Measurements from ENCODE around the gene TNFRSF4. TPM values are rescaled to one million over a fixed set of nuclear protein-coding genes. Genes with fewer than 3 reads are reported as not detected.

Gene TNFRSF4
- total RNA-seq, 2 experiments from 2014 or later = 340 to 418 TPM

DNA sequence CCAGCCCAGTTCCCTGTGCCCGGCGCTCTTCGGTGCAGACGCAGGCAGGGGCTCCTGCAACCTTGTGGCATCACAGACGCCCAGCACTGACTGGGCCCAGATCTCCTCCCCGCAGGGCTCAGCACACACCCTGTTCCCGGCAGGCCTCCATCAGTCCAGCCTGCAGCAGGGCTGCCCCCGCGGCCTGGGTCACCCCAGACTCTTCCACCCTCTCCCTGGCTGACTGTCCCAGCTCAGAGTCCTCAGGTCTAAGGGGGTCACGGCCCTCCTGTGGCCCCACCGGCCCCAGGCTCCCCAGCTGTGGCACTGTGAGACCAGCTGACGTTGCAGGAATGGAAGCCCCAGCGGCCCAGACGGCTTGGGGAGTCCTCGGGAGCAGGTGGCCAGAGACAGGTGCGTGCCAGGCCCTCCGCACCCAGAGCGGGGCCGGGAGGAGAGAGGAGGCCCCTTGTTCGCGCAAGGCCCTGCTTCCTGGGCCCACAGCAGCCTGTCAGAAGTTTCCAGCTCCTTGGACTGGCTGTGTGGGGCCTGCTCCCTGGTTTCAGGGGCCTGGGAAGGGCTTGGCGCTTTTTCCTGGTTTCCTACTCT, 22.3 kb upstream of the TNFRSF4 start:
- intact Hi-C loops (cut with DNase I, micrococcal nuclease) = no loop called here
- ChIA-PET POLR2A (no interaction called here), CTCF (interaction anchor here (0.6 kb wide), 1 partner anchor 233 kb away, joined by 3 read pairs; no protein-coding TSS in a partner anchor)
- no peak overlapping the region for H3K4me3 Mint-ChIP-seq
- peaks cover 14% of the 10 kb centered on the region for H3K36me3 Mint-ChIP-seq (ENCODE audit: low read depth)
- H3K4me1 Mint-ChIP-seq = peaks cover 14% of the 10 kb centered on the region
- H3K27ac Mint-ChIP-seq = no peak overlapping the region
- no peaks in the 10 kb centered on the region for H3K9me3 Mint-ChIP-seq (ENCODE audit: low read depth)
- no peaks in the 10 kb centered on the region for H3K27me3 Mint-ChIP-seq
- DNase-seq = no peak
- ATAC-seq = no peak

DNA sequence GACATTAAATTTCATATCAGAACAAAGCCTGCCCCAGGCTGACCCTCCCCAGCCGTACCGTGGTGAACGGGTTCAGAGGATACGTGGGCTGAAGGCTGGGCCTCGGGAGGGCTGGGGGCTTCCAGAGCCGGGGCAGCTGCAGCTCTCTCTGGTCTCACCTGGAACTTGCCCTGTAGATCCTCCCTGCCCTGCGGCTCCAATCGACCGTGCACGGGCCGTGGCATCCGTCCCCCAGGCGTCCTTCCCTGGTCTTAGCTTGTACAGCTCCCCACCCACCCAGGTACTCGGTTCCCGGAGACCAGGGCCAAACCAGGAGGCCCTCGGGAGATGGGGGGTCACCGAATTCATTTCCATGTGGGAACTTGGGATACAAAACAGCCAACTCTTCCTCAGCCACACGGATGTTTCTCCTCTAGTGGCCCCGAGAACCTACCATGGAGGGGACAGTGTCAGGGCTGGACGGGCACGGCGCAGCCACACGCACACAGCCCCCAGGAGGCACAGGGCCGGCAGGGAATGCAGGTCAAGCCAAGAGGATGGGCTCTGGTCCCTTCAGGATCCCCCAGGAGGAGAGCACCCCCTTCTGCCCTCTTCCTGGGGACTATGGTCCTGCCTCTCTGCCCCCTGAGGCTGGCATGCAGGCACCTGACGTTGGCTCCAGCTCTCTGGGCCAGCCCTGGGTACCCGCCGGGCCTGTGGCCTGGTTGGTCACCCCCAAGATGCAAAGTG, 21.2 kb upstream of the TNFRSF4 start:
- no peaks in the 10 kb centered on the region for H3K27me3 Mint-ChIP-seq
- ChIA-PET CTCF (no interaction called here), POLR2A (no interaction called here)
- intact Hi-C loops (cut with DNase I, micrococcal nuclease) = loop anchor here in 1 of 2 experiments (2.0 kb wide), 1 partner anchor 18 kb away; no protein-coding TSS in a partner anchor
- peaks cover 20% of the 10 kb centered on the region for H3K36me3 Mint-ChIP-seq (ENCODE audit: low read depth)
- ATAC-seq (no peak), DNase-seq (no peak)
- peaks cover 19% of the 10 kb centered on the region for H3K4me1 Mint-ChIP-seq
- H3K4me3 Mint-ChIP-seq = no peak overlapping the region
- H3K9me3 Mint-ChIP-seq (ENCODE audit: low read depth) = no peaks in the 10 kb centered on the region
- no peak overlapping the region for H3K27ac Mint-ChIP-seq

DNA sequence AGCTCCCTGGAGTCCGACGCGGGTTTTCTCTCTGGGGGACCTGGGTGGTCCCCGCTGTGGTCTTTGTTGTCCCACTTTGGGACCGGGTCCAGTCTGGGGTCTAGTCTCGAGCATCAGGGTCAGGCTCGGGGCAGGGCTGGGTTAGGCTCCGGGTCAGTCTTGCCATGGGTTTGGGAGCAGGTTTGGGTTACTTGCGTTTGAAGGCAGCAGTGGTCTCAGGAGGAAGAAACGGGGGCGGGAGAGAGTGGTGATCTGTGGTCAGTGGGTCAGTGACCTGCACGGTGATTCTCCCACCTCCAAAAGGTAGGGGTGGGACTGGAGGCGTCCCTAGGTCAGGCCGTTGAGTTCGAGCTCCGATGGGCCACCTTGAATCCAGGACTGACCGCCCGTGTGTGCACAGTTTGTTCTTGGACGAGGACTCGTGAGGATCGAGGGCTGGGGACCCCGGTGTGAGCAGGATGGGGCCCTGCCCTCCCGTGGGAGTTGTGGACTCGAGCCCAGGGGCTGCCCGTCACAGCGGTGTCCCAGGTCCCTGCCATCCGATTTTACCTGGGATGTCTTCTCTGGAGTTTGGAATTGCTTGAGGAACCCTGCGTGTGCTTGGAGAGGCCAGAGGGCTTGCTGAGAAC, 20.3 kb upstream of the TNFRSF4 start:
- H3K36me3 Mint-ChIP-seq (ENCODE audit: low read depth) = peaks cover 29% of the 10 kb centered on the region
- peaks cover 28% of the 10 kb centered on the region for H3K4me1 Mint-ChIP-seq
- ATAC-seq (no peak), DNase-seq (no peak)
- peak overlapping the region; percentile 72 for H3K4me3 Mint-ChIP-seq
- H3K27ac Mint-ChIP-seq = peak overlapping the region; percentile 59
- intact Hi-C loops (cut with DNase I, micrococcal nuclease) = loop anchor here in 1 of 2 experiments (2.0 kb wide), 1 partner anchor 17 kb away; no protein-coding TSS in a partner anchor
- H3K9me3 Mint-ChIP-seq (ENCODE audit: low read depth) = no peaks in the 10 kb centered on the region
- ChIA-PET POLR2A (no interaction called here), CTCF (no interaction called here)
- H3K27me3 Mint-ChIP-seq = no peaks in the 10 kb centered on the region

DNA sequence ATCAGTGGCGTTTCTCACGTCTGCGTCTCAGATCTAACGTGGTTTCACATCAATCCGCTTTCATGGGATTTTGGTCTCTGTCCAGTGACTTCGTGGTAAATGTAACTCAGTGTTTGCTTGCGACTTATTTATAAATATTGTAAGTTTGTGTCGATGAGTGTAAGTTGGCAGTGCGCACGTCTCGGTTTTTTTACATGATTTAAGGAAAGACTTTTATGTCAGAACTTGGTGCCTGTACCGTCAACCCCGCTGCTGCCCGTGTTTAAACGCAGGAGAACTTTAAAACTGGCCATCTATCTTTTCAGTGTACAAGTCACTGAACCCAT, 19.6 kb upstream of the TNFRSF4 start:
- peak overlapping the region; percentile 90 for H3K27ac Mint-ChIP-seq
- no peaks in the 10 kb centered on the region for H3K9me3 Mint-ChIP-seq (ENCODE audit: low read depth)
- H3K4me1 Mint-ChIP-seq = peaks cover 33% of the 10 kb centered on the region
- no peak for ATAC-seq
- no peaks in the 10 kb centered on the region for H3K27me3 Mint-ChIP-seq
- peak overlapping the region; percentile 72 for H3K4me3 Mint-ChIP-seq
- POLR2A ChIA-PET = no interaction called here
- DNase-seq = no peak
- peaks cover 33% of the 10 kb centered on the region for H3K36me3 Mint-ChIP-seq (ENCODE audit: low read depth)
- intact Hi-C loops (cut with DNase I, micrococcal nuclease) = loop anchor here in 1 of 2 experiments (2.0 kb wide), 1 partner anchor 117 kb away; the partner anchor contains the start of gene C1orf159
- CTCF ChIA-PET = no interaction called here

DNA sequence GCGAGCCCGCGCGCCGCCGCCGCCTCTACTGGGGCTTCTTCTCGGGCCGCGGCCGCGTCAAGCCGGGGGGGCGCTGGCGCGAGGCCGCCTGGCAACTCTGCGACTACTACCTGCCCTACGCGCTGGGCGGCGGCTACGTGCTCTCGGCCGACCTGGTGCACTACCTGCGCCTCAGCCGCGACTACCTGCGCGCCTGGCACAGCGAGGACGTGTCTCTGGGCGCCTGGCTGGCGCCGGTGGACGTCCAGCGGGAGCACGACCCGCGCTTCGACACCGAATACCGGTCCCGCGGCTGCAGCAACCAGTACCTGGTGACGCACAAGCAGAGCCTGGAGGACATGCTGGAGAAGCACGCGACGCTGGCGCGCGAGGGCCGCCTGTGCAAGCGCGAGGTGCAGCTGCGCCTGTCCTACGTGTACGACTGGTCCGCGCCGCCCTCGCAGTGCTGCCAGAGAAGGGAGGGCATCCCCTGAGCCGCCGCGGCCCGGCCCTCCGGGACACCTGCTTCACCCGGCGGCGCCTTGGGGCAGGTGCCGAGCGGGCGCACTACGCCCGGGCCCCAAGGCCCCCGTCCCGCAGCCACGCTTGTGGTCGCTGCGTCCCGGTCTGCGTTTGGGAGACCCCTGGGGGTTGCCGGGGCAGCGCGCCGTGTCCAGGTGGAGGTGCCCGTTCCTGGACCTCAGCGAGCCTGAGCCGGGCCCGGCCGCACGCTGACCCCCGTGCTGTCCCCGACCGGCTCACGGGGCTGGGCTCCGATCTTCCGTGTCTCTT, 19.0 kb upstream of the TNFRSF4 start:
- ChIA-PET CTCF (no interaction called here), POLR2A (no interaction called here)
- ATAC-seq = no peak
- Mint-ChIP-seq H3K4me1 (peaks cover 35% of the 10 kb centered on the region), H3K27me3 (no peaks in the 10 kb centered on the region), H3K9me3 (ENCODE audit: low read depth) (no peaks in the 10 kb centered on the region), H3K27ac (peak overlapping the region; percentile 90), H3K36me3 (ENCODE audit: low read depth) (peaks cover 35% of the 10 kb centered on the region), H3K4me3 (peak overlapping the region; percentile 72)
- no peak for DNase-seq
- intact Hi-C loops (cut with DNase I, micrococcal nuclease) = loop anchor here (1.0 to 2.0 kb wide), 16 partner anchors 19 to 382 kb away; partner anchors contain the start of genes C1orf159 (in 2 of the 2), ATAD3A (in 1 of the 2), AURKAIP1 (in 1 of the 2) and CCNL2 (in 1 of the 2)

DNA sequence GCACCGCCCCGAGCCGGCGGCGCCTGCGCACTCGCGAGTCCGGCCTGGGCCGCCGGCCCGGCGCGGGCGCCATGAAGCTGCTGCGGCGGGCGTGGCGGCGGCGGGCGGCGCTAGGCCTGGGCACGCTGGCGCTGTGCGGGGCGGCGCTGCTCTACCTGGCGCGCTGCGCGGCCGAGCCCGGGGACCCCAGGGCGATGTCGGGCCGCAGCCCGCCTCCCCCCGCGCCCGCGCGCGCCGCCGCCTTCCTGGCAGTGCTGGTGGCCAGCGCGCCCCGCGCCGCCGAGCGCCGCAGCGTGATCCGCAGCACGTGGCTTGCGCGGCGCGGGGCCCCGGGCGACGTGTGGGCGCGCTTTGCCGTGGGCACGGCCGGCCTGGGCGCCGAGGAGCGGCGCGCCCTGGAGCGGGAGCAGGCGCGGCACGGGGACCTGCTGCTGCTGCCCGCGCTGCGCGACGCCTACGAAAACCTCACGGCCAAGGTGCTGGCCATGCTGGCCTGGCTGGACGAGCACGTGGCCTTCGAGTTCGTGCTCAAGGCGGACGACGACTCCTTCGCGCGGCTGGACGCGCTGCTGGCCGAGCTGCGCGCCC, 18.3 kb upstream of the TNFRSF4 start, which contains the start of gene B3GALT6:
Gene B3GALT6 (plus strand): TSS at position 30 of the 588 bp plus-strand sequence. CDS start 42 bp downstream, at position 72.
- H3K27me3 Mint-ChIP-seq = no peaks in the 10 kb centered on the region
- H3K4me3 Mint-ChIP-seq = peak within 1 kb of the TSS; percentile 94
- intact Hi-C loops (cut with DNase I, micrococcal nuclease) = loop anchor here (1.0 to 2.0 kb wide), 16 partner anchors 18 to 383 kb away; partner anchors contain the start of genes C1orf159 (in 2 of the 2), ATAD3A (in 1 of the 2), AURKAIP1 (in 1 of the 2) and CCNL2 (in 1 of the 2)
- no peak for DNase-seq
- no peak for ATAC-seq
- H3K27ac Mint-ChIP-seq = peak within 1 kb of the TSS; percentile 91
- H3K36me3 Mint-ChIP-seq (ENCODE audit: low read depth) = peaks cover 37% of the 10 kb centered on the region
- ChIA-PET POLR2A (interaction anchor here (0.7 kb wide), 1 partner anchor 392 kb away, joined by 3 read pairs; no protein-coding TSS in a partner anchor), CTCF (interaction anchor here (1.0 kb wide), 1 partner anchor 27 kb away, joined by 3 read pairs; no protein-coding TSS in a partner anchor)
- no peaks in the 10 kb centered on the region for H3K9me3 Mint-ChIP-seq (ENCODE audit: low read depth)
- H3K4me1 Mint-ChIP-seq = peaks cover 35% of the 10 kb centered on the region

DNA sequence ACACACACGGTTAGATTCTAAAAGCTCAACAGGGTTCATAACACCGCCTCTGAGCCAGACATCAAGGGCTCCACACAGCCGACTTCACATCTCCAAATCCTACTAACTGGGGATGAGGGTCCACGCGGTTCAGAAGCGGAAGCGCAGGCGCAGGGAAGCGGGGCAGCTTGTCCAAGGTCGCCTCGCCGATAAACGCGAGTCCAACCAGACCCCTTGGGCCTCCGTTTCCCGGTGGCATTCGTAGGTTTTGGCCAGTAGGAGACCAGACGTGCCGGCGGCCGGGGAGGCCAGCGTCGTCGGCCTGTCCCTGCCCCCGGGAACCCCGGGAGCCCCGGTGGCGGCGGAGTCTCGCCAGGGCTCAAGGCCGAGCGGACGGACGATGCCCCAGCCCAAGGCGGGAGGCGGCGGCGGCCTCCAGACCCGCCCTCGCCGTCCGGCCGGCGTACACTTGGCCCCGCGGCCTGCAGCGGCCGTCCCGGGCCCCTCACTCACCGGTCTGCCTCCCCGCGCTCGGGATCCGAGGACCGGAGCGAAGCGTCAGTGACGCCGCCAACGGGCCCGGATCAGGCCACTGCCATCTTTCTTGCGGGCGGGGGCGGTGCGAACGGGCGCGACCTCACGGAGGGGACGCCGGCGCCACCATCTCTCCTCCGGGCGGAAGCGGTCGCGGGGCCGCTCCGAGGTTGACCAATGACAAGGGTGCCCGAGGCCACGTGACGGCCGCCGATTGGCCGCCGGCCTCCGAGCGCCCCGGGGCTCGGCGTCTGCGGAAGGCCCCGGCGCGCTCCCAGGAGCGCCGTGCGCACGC, 17.7 kb upstream of the TNFRSF4 start, which contains the start of gene SDF4:
Gene SDF4 (minus strand): TSS at position 602 of the 808 bp plus-strand sequence. CDS start 3,229 bp downstream, outside the sequence.
- peak; percentile 98 for ATAC-seq
- Mint-ChIP-seq H3K27me3 (no peaks in the 10 kb centered on the region), H3K36me3 (ENCODE audit: low read depth) (peaks cover 37% of the 10 kb centered on the region), H3K4me3 (peak within 1 kb of the TSS; percentile 94), H3K9me3 (ENCODE audit: low read depth) (no peaks in the 10 kb centered on the region), H3K27ac (peak within 1 kb of the TSS; percentile 91), H3K4me1 (peaks cover 35% of the 10 kb centered on the region)
- ChIA-PET CTCF (interaction anchor here (1.0 to 2.8 kb wide), 3 partner anchors 19 to 109 kb away, joined by 3 to 18 read pairs (median 5); no protein-coding TSS in a partner anchor), POLR2A (interaction anchor here (0.7 kb wide), 1 partner anchor 392 kb away, joined by 3 read pairs; no protein-coding TSS in a partner anchor)
- intact Hi-C loops (cut with DNase I, micrococcal nuclease) = loop anchor here (1.0 to 2.0 kb wide), 17 partner anchors 17 to 384 kb away; partner anchors contain the start of genes C1orf159 (in 2 of the 2), ATAD3A (in 1 of the 2), AURKAIP1 (in 1 of the 2) and CCNL2 (in 1 of the 2)
- peak; percentile 98 for DNase-seq

DNA sequence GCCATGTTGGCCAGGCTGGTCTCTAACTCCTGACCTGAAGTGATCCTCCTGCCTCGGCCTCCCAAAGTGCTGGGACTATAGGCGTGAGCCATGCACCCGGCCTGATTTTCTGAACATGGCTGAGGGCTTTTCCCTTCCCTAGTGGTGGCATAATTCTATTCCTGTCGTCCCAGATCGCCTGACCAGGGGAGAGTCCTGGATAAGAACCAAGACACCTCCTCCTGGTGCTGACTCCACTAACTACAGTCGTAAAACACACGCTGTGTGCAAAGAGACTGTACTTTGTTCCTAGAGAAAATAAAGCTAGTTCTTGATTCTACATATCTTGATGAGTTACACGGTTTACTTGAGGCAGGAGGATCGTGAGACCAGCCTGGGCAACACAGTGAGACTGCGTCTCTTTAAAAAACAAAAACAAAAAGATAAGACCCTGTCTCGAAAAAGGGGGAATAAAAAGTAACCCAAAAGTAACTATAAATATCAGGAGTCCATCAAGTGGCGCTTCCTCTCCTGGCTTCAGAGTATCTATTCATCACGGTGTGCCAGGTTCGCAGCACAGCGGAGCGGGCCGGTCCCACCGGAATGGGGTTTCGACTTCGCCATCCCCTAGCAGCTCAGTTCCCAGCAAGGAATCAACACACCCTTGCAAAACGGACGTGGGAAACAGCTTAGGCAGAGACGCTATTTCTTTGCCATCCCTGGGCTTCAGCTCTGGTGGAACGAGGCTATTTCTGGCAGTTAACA, 16.9 kb upstream of the TNFRSF4 start:
- H3K27me3 Mint-ChIP-seq = no peaks in the 10 kb centered on the region
- ChIA-PET CTCF (interaction anchor here (1.0 to 2.8 kb wide), 2 partner anchors 20 to 109 kb away, joined by 5 to 18 read pairs; no protein-coding TSS in a partner anchor), POLR2A (no interaction called here)
- peak overlapping the region; percentile 94 for H3K4me3 Mint-ChIP-seq
- H3K9me3 Mint-ChIP-seq (ENCODE audit: low read depth) = no peaks in the 10 kb centered on the region
- intact Hi-C loops (cut with DNase I, micrococcal nuclease) = loop anchor here (1.0 kb wide), 1 partner anchor 109 kb away; no protein-coding TSS in a partner anchor
- H3K27ac Mint-ChIP-seq = peak overlapping the region; percentile 91
- peaks cover 39% of the 10 kb centered on the region for H3K36me3 Mint-ChIP-seq (ENCODE audit: low read depth)
- ATAC-seq (no peak), DNase-seq (no peak)
- peaks cover 39% of the 10 kb centered on the region for H3K4me1 Mint-ChIP-seq

DNA sequence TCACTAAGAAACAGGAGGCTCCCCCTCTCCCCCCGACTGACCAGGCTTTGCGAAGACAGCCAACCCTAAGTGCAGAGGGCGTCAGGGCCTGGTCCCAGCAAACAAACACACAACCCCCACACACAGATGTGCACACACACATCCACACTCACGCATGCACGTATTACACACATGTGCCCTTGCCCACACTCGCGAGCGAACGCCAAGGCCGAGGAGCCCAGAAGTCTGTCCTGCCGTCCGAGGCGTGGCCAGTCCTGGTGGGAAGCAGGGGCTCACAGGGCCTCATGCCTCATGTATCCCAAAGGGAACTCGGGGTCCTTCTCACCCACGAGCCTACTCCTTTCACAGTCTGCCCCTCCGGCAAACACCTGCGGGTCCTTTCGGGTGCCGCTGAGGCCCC, 15.8 kb upstream of the TNFRSF4 start:
- intact Hi-C loops (cut with DNase I, micrococcal nuclease) = no loop called here
- POLR2A ChIA-PET = no interaction called here
- H3K36me3 Mint-ChIP-seq (ENCODE audit: low read depth) = peaks cover 45% of the 10 kb centered on the region

More for the DNA sequence above, 15.8 kb upstream of the TNFRSF4 start:
- Mint-ChIP-seq H3K4me3 (peak overlapping the region; percentile 94), H3K4me1 (peaks cover 43% of the 10 kb centered on the region), H3K27me3 (no peaks in the 10 kb centered on the region), H3K9me3 (ENCODE audit: low read depth) (no peaks in the 10 kb centered on the region), H3K27ac (peak overlapping the region; percentile 83)
- DNase-seq (no peak), ATAC-seq (no peak)
- CTCF ChIA-PET = interaction anchor here (0.5 to 2.8 kb wide), 2 partner anchors 108 to 164 kb away, joined by 3 to 18 read pairs; no protein-coding TSS in a partner anchor

Measured in activated CD4-positive, alpha-beta T cell treated with anti-CD3 and anti-CD28 coated beads for 36 hours (primary cell).